Keratinocyte (primary cell): ENCODE data around the gene NCAPH2. TPM values are rescaled to one million over a fixed set of nuclear protein-coding genes. Genes with fewer than 3 reads are reported as not detected.
"Not testable (repeated sequence)": the region's sequence is repeated elsewhere in the genome, so short reads cannot be mapped to it uniquely, and the experiment has no call there.

Source experiments
- DNase-seq: peaks from one replicate; pipeline ENCODE4 v3.0.0-alpha.2; 2011; ENCODE audit warnings: low read depth, missing footprints, low spot score
- FAIRE-seq: peaks from 2 replicates; lab custom pipeline; 2011; peaks lifted over from hg19 to GRCh38; lab: Jason Lieb, UNC
- H2AFZ ChIP-seq: 2 replicates; pipeline ENCODE4 v1.6.0; 2012; ENCODE audit warnings: low read length, control low read depth, inconsistent platforms; ENCODE audit not compliant: control insufficient read depth
- H3K27ac ChIP-seq: 2 replicates; pipeline ENCODE4 v1.5.1; 2011; ENCODE audit warnings: low read length; ENCODE audit not compliant: control insufficient read depth, insufficient read depth
- H3K27me3 ChIP-seq: 3 replicates; pipeline ENCODE4 v1.6.0; 2011; ENCODE audit warnings: low read length; ENCODE audit not compliant: control insufficient read depth, insufficient read depth; ENCODE audit errors: extremely low read depth
- H3K36me3 ChIP-seq, 2 experiments: 2 replicates in 1 of 2; 3 replicates in 1 of 2; pipeline ENCODE4 v1.5.1; 2011; ENCODE audit warnings: low read length in 2 of 2, mild to moderate bottlenecking in 1 of 2; ENCODE audit not compliant: control insufficient read depth in 2 of 2, insufficient read depth in 2 of 2; ENCODE audit errors: extremely low read depth in 1 of 2
- H3K4me1 ChIP-seq: 3 replicates; pipeline ENCODE4 v1.5.1; 2011; ENCODE audit warnings: low read length; ENCODE audit not compliant: control insufficient read depth, insufficient read depth; ENCODE audit errors: extremely low read depth
- H3K4me2 ChIP-seq: 3 replicates; pipeline ENCODE4 v1.6.0; 2011; ENCODE audit warnings: low read depth, low read length; ENCODE audit not compliant: control insufficient read depth, insufficient read depth; ENCODE audit errors: extremely low read depth
- H3K4me3 ChIP-seq, 3 experiments: fragments of 200-600 bp in 1 of 3; sonication (generic) in 1 of 3; 2 replicates in 2 of 3; 3 replicates in 1 of 3; pipeline ENCODE4 v1.5.1; 2011 to 2016; ENCODE audit warnings: low read length in 3 of 3, mild to moderate bottlenecking in 3 of 3, control low read depth in 2 of 3, inconsistent platforms in 1 of 3, low read depth in 1 of 3, mixed read lengths in 1 of 3, mixed run types in 1 of 3, moderate library complexity in 1 of 3; ENCODE audit not compliant: control insufficient read depth in 2 of 3, insufficient read depth in 2 of 3; ENCODE audit errors: extremely low read depth in 1 of 3
- H3K79me2 ChIP-seq: 2 replicates; pipeline ENCODE4 v1.6.0; 2012; ENCODE audit warnings: low read length; ENCODE audit not compliant: control insufficient read depth, insufficient read depth
- H3K9ac ChIP-seq: 3 replicates; pipeline ENCODE4 v1.6.0; 2011; ENCODE audit warnings: low read length; ENCODE audit not compliant: control insufficient read depth, insufficient read depth; ENCODE audit errors: extremely low read depth
- H3K9me1 ChIP-seq: 3 replicates; pipeline ENCODE4 v1.6.0; 2011; ENCODE audit warnings: low read length; ENCODE audit not compliant: control insufficient read depth, insufficient read depth; ENCODE audit errors: extremely low read depth
- H3K9me3 ChIP-seq: 2 replicates; pipeline ENCODE4 v1.5.1; 2012; ENCODE audit warnings: low read depth, low read length; ENCODE audit not compliant: control insufficient read depth
- H4K20me1 ChIP-seq: 3 replicates; pipeline ENCODE4 v1.6.0; 2011; ENCODE audit warnings: low read length; ENCODE audit not compliant: control insufficient read depth, insufficient read depth; ENCODE audit errors: extremely low read depth
- CTCF ChIP-seq, 3 experiments: IDR thresholded peaks in 1 of 3; conservative IDR thresholded peaks in 1 of 3; optimal IDR thresholded peaks in 1 of 3; 2 replicates in 2 of 3; 3 replicates in 1 of 3; pipeline versions ENCODE3 to v1.5.1; 2011; ENCODE audit warnings: low read length in 3 of 3, mild to moderate bottlenecking in 3 of 3, moderate library complexity in 2 of 3, control low read depth in 1 of 3, inconsistent platforms in 1 of 3; ENCODE audit not compliant: insufficient read depth in 2 of 3; ENCODE audit errors: extremely low read depth in 1 of 3
- EZH2 ChIP-seq: IDR thresholded peaks from one replicate; pipeline ENCODE4 v1.6.1; 2012; ENCODE audit warnings: inconsistent platforms, mild to moderate bottlenecking, low read length, moderate library complexity
- dilution Hi-C: fragments of 300-500 bp; cut with MboI; formaldehyde crosslinking; loops from one replicate; pipeline ENCODE4 v1.7.0; 2020; ENCODE audit warnings: low sequenced_read_pairs; ENCODE audit not compliant: extremely low pct_ligation_motif_present
- polyA plus RNA-seq, 5 experiments: library from polyadenylated mRNA; depleted of rRNA in 3 of 5; stranded (reverse) in 3 of 5; stranded (forward) in 1 of 5; unstranded in 1 of 5; fragments of >200 nt; gene quantifications; 1 replicate in 1 of 5; 2 replicates in 3 of 5; 3 replicates in 1 of 5; pipeline versions ENCODE4 v1.2.1 to v1.2.3, GENCODE V29; 2011 to 2012; ENCODE audit warnings: missing spikeins in 2 of 5, low read depth in 1 of 5, low replicate concordance in 1 of 5

NCAPH2 gene
- polyA plus RNA-seq, 1 donor (not counting 4 experiments of a cell fraction or from before 2014, with no cell fraction given): 11.4 TPM

DNA sequence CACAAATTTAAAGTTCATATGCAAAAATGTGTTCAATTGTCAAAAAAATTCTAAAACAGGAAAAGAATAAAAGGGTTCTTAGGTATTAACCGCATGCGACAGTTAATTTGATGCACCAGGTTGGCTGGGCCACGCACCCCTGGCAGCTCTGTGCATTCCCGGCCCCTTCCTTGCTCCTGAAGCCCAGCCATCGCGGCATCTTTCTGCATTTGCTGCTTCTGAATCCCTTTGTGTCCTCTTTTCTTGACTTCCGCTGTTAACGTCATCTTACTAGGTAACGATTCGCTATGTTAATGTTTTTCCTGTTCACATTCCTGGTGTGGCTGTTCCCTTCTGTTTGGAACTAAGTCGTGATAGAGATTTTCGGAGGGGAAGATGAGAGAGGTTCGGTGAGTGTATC, 29.7 kb downstream of the NCAPH2 start:
- no peak for FAIRE-seq
- Histone ChIP-seq H3K4me2 (no peak overlapping the region), H4K20me1 (no peaks in the 10 kb centered on the region), H2AFZ (no peak overlapping the region), H3K27ac (peak overlapping the region; percentile 29), H3K36me3 (no peaks in the 10 kb centered on the region), H3K79me2 (no peaks in the 10 kb centered on the region), H3K4me1 (peaks cover 42% of the 10 kb centered on the region), H3K27me3 (no peaks in the 10 kb centered on the region), H3K9me3 (no peaks in the 10 kb centered on the region), H3K9ac (no peak overlapping the region), H3K9me1 (no peaks in the 10 kb centered on the region), H3K4me3 (no peak overlapping the region)
- no peak for DNase-seq
- dilution Hi-C loops: no loop called here
- TF ChIP-seq CTCF (optimal IDR thresholded peaks at IDR 0.05 in 1 of 3, IDR thresholded peaks at IDR 0.05 in 1 of 3, conservative IDR thresholded peaks at IDR 0.05 in 1 of 3; ENCODE audit: extremely low read depth in 1 of 3, insufficient read depth in 2 of 3, low read length in 3 of 3) (no peak), EZH2 (no peak)

DNA sequence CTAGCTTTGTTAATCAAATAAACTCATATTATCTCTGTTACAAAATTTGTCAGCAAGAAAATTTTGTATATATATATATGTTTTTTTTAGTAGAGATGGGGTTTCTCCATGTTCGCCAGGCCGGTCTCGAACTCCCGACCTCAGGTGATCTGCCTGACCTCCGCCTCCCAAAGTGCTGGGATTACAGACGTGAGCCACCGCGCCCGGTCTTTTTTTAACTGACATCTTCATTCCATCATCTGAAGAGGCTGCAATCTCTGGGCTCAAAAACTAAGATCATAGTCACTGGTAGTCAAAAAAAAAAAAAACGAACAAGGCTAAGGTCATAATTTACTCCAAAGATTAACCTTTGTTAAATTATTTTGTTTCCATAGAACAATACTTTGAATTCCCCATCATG, 32.4 kb downstream of the NCAPH2 start:
- DNase-seq (no peak), FAIRE-seq (no peak)
- no peaks in the 10 kb centered on the region for H4K20me1 ChIP-seq
- H3K79me2 ChIP-seq: no peaks in the 10 kb centered on the region
- H3K27ac ChIP-seq: peak overlapping the region; percentile 98
- no peak overlapping the region for H3K4me3 ChIP-seq
- no peak for TF ChIP-seq EZH2
- TF ChIP-seq CTCF (optimal IDR thresholded peaks at IDR 0.05 in 1 of 3, IDR thresholded peaks at IDR 0.05 in 1 of 3, conservative IDR thresholded peaks at IDR 0.05 in 1 of 3; ENCODE audit: extremely low read depth in 1 of 3, insufficient read depth in 2 of 3, low read length in 3 of 3): no peak
- H3K9me3 ChIP-seq: no peaks in the 10 kb centered on the region
- no peak overlapping the region for H2AFZ ChIP-seq
- H3K36me3 ChIP-seq: no peaks in the 10 kb centered on the region
- no peaks in the 10 kb centered on the region for H3K9me1 ChIP-seq
- peak overlapping the region; percentile 86 for H3K9ac ChIP-seq
- dilution Hi-C loops: no loop called here
- no peak overlapping the region for H3K4me2 ChIP-seq
- peaks cover 56% of the 10 kb centered on the region for H3K4me1 ChIP-seq
- no peaks in the 10 kb centered on the region for H3K27me3 ChIP-seq

- H2AFZ ChIP-seq, H3K36me3 ChIP-seq, dilution Hi-C loops, H3K4me3 ChIP-seq, H3K9me1 ChIP-seq, H3K79me2 ChIP-seq, DNase-seq, H3K9me3 ChIP-seq, H3K4me2 ChIP-seq, H3K27me3 ChIP-seq, H4K20me1 ChIP-seq: not testable (repeated sequence)
- peaks cover 56% of the 10 kb centered on the region for H3K4me1 ChIP-seq
- peak overlapping the region; percentile 98 for H3K27ac ChIP-seq
- H3K9ac ChIP-seq: peak overlapping the region; percentile 45
- FAIRE-seq: peak; percentile 41
Measured at GRCh38 chr22:50541667-50542026, 33.6 kb downstream of the NCAPH2 start.
